Keratinocyte (primary cell): ENCODE measurements around the gene LTBP2. TPM values are rescaled to one million over a fixed set of nuclear protein-coding genes. Genes with fewer than 3 reads are reported as not detected.

Experiments used
- DNase-seq: peaks from one replicate; pipeline ENCODE4 v3.0.0-alpha.2; 2011; ENCODE audit warnings: low read depth, missing footprints, low spot score
- FAIRE-seq: peaks from 2 replicates; lab custom pipeline; 2011; peaks lifted over from hg19 to GRCh38; lab: Jason Lieb, UNC
- H2AFZ ChIP-seq: 2 replicates; pipeline ENCODE4 v1.6.0; 2012; ENCODE audit warnings: low read length, control low read depth, inconsistent platforms; ENCODE audit not compliant: control insufficient read depth
- H3K27ac ChIP-seq: 2 replicates; pipeline ENCODE4 v1.5.1; 2011; ENCODE audit warnings: low read length; ENCODE audit not compliant: control insufficient read depth, insufficient read depth
- H3K27me3 ChIP-seq: 3 replicates; pipeline ENCODE4 v1.6.0; 2011; ENCODE audit warnings: low read length; ENCODE audit not compliant: control insufficient read depth, insufficient read depth; ENCODE audit errors: extremely low read depth
- H3K36me3 ChIP-seq, 2 experiments: 2 replicates in 1 of 2; 3 replicates in 1 of 2; pipeline ENCODE4 v1.5.1; 2011; ENCODE audit warnings: low read length in 2 of 2, mild to moderate bottlenecking in 1 of 2; ENCODE audit not compliant: control insufficient read depth in 2 of 2, insufficient read depth in 2 of 2; ENCODE audit errors: extremely low read depth in 1 of 2
- H3K4me1 ChIP-seq: 3 replicates; pipeline ENCODE4 v1.5.1; 2011; ENCODE audit warnings: low read length; ENCODE audit not compliant: control insufficient read depth, insufficient read depth; ENCODE audit errors: extremely low read depth
- H3K4me2 ChIP-seq: 3 replicates; pipeline ENCODE4 v1.6.0; 2011; ENCODE audit warnings: low read depth, low read length; ENCODE audit not compliant: control insufficient read depth, insufficient read depth; ENCODE audit errors: extremely low read depth
- H3K4me3 ChIP-seq, 3 experiments: fragments of 200-600 bp in 1 of 3; sonication (generic) in 1 of 3; 2 replicates in 2 of 3; 3 replicates in 1 of 3; pipeline ENCODE4 v1.5.1; 2011 to 2016; ENCODE audit warnings: low read length in 3 of 3, mild to moderate bottlenecking in 3 of 3, control low read depth in 2 of 3, inconsistent platforms in 1 of 3, low read depth in 1 of 3, mixed read lengths in 1 of 3, mixed run types in 1 of 3, moderate library complexity in 1 of 3; ENCODE audit not compliant: control insufficient read depth in 2 of 3, insufficient read depth in 2 of 3; ENCODE audit errors: extremely low read depth in 1 of 3
- H3K79me2 ChIP-seq: 2 replicates; pipeline ENCODE4 v1.6.0; 2012; ENCODE audit warnings: low read length; ENCODE audit not compliant: control insufficient read depth, insufficient read depth
- H3K9ac ChIP-seq: 3 replicates; pipeline ENCODE4 v1.6.0; 2011; ENCODE audit warnings: low read length; ENCODE audit not compliant: control insufficient read depth, insufficient read depth; ENCODE audit errors: extremely low read depth
- H3K9me1 ChIP-seq: 3 replicates; pipeline ENCODE4 v1.6.0; 2011; ENCODE audit warnings: low read length; ENCODE audit not compliant: control insufficient read depth, insufficient read depth; ENCODE audit errors: extremely low read depth
- H3K9me3 ChIP-seq: 2 replicates; pipeline ENCODE4 v1.5.1; 2012; ENCODE audit warnings: low read depth, low read length; ENCODE audit not compliant: control insufficient read depth
- H4K20me1 ChIP-seq: 3 replicates; pipeline ENCODE4 v1.6.0; 2011; ENCODE audit warnings: low read length; ENCODE audit not compliant: control insufficient read depth, insufficient read depth; ENCODE audit errors: extremely low read depth
- CTCF ChIP-seq, 3 experiments: IDR thresholded peaks in 1 of 3; conservative IDR thresholded peaks in 1 of 3; optimal IDR thresholded peaks in 1 of 3; 2 replicates in 2 of 3; 3 replicates in 1 of 3; pipeline versions ENCODE3 to v1.5.1; 2011; ENCODE audit warnings: low read length in 3 of 3, mild to moderate bottlenecking in 3 of 3, moderate library complexity in 2 of 3, control low read depth in 1 of 3, inconsistent platforms in 1 of 3; ENCODE audit not compliant: insufficient read depth in 2 of 3; ENCODE audit errors: extremely low read depth in 1 of 3
- EZH2 ChIP-seq: IDR thresholded peaks from one replicate; pipeline ENCODE4 v1.6.1; 2012; ENCODE audit warnings: inconsistent platforms, mild to moderate bottlenecking, low read length, moderate library complexity
- dilution Hi-C: fragments of 300-500 bp; cut with MboI; formaldehyde crosslinking; loops from one replicate; pipeline ENCODE4 v1.7.0; 2020; ENCODE audit warnings: low sequenced_read_pairs; ENCODE audit not compliant: extremely low pct_ligation_motif_present
- polyA plus RNA-seq, 5 experiments: library from polyadenylated mRNA; depleted of rRNA in 3 of 5; stranded (reverse) in 3 of 5; stranded (forward) in 1 of 5; unstranded in 1 of 5; fragments of >200 nt; gene quantifications; 1 replicate in 1 of 5; 2 replicates in 3 of 5; 3 replicates in 1 of 5; pipeline versions ENCODE4 v1.2.1 to v1.2.3, GENCODE V29; 2011 to 2012; ENCODE audit warnings: missing spikeins in 2 of 5, low read depth in 1 of 5, low replicate concordance in 1 of 5

LTBP2 gene
- polyA plus RNA-seq, 1 donor (not counting 4 experiments of a cell fraction or from before 2014, with no cell fraction given), result 23.9 TPM

- H3K4me1 ChIP-seq, result peaks cover 83% of the 10 kb centered on the region
- H3K36me3 ChIP-seq, result no peaks in the 10 kb centered on the region
- no peaks in the 10 kb centered on the region for H3K9me1 ChIP-seq
- DNase-seq, result no peak
- no peaks in the 10 kb centered on the region for H3K27me3 ChIP-seq
- H3K27ac ChIP-seq, result peak overlapping the region; percentile 77
- no peaks in the 10 kb centered on the region for H3K9me3 ChIP-seq
- peak overlapping the region in 1 of 3 experiments; percentile 5 for H3K4me3 ChIP-seq
- dilution Hi-C loops, result no loop called here
- H3K9ac ChIP-seq, result peak overlapping the region; percentile 26
- no peaks in the 10 kb centered on the region for H4K20me1 ChIP-seq
- peak overlapping the region; percentile 11 for H3K4me2 ChIP-seq
- no peak overlapping the region for H2AFZ ChIP-seq
- no peaks in the 10 kb centered on the region for H3K79me2 ChIP-seq
- no peak for TF ChIP-seq CTCF (optimal IDR thresholded peaks at IDR 0.05 in 1 of 3, IDR thresholded peaks at IDR 0.05 in 1 of 3, conservative IDR thresholded peaks at IDR 0.05 in 1 of 3; ENCODE audit: extremely low read depth in 1 of 3, insufficient read depth in 2 of 3, low read length in 3 of 3)
- no peak for TF ChIP-seq EZH2
- FAIRE-seq, result peak; percentile 9
Observed at GRCh38 chr14:74619672-74620131, 7.7 kb upstream of the LTBP2 start.

- Histone ChIP-seq H4K20me1 (no peaks in the 10 kb centered on the region), H3K4me3 (no peak overlapping the region), H2AFZ (no peak overlapping the region), H3K4me2 (peak overlapping the region; percentile 1), H3K27me3 (no peaks in the 10 kb centered on the region), H3K4me1 (peaks cover 96% of the 10 kb centered on the region), H3K79me2 (peaks cover 5% of the 10 kb centered on the region), H3K36me3 (no peaks in the 10 kb centered on the region), H3K9me3 (no peaks in the 10 kb centered on the region), H3K27ac (peak overlapping the region; percentile 77), H3K9ac (no peak overlapping the region), H3K9me1 (no peaks in the 10 kb centered on the region)
- peak; percentile 77 for FAIRE-seq
- peak; percentile 94 for DNase-seq
- dilution Hi-C loops, result no loop called here
- TF ChIP-seq CTCF (optimal IDR thresholded peaks at IDR 0.05 in 1 of 3, IDR thresholded peaks at IDR 0.05 in 1 of 3, conservative IDR thresholded peaks at IDR 0.05 in 1 of 3; ENCODE audit: extremely low read depth in 1 of 3, insufficient read depth in 2 of 3, low read length in 3 of 3) (peak in 1 of 3 experiments; percentile 15), EZH2 (no peak)
Observed at GRCh38 chr14:74618078-74618952, 6.3 kb upstream of the LTBP2 start.
